ENCODE measurements around the gene PTPRK. TPM values are rescaled to one million over a fixed set of nuclear protein-coding genes. Genes with fewer than 3 reads are reported as not detected.

The PTPRK gene
- total RNA-seq: 13.6 TPM
- long read RNA-seq, partial matches to known transcripts: 5 of 16 reads
- long read RNA-seq, other reads (novel, unspliced or antisense): 8 of 16 reads

DNA sequence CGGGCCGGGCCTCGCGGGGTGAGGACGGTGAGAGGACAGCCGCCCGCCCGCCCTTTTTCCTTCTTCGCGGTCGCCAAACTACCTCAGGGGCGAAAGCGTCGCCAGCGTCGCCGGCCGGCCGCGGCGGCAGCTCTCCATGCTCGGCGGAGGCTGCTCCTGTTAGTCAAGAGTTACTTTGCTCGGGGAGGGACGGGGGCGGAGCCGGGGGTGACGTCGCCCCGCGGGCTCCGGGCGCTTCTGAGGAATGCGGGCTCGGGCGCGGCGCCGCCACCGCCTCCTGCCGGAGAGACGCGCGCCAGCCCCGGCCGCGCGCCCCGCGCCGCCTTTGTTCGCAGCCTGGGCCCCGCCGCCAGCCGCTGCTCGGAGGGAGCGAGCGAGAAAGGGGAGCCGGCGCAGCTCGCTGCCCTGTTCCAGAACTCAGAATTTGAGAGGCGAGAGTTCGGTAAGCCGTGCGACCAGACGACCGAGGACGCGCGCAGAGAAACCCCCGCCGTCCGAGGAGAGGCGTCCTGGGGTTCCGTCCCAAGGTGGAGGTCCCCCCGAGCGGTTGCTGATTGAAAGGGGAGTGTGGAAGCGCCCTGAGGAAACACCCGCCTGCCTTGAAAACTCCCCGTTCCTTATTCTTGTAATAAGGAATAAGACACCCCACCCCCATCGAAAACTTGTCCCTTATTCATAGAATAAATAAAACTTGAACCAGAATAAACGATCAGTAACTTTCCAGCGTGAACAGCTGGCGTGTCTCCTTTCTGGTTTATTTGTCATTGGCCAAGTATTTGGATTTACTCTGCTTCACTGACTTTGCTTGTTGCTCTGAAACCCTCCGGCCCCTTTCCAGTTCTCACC, at the start of gene PTPRK:
PTPRK (minus strand) TSS at position 164 of the 846 bp plus-strand sequence. CDS start 241 bp downstream, outside the sequence.
- DNase-seq (ENCODE audit: low spot score): peak; percentile 96

DNA sequence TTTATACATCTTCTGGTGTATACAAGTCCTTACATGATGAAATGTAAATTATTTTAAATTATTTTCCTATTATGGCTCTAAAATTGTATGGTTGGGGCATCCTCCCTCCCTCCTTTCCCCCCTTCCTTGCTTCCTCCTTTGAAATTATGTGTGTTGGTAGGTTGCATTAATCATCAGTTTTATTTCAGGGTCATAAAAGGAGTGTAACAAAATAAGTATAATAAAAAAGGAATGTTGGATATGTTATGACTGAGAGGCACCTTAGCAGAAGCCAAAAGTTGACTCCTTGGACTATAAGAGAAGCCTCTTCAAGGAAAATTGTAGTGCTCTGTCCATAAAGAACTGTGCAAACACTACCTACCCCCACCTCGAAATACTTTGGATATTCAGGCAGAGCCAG, 46.6 kb upstream of the PTPRK start:
- no peak for DNase-seq (ENCODE audit: low spot score)

- no peak for DNase-seq (ENCODE audit: low spot score)
Observed at GRCh38 chr6:128560966-128561365, 40.6 kb upstream of the PTPRK start.

DNA sequence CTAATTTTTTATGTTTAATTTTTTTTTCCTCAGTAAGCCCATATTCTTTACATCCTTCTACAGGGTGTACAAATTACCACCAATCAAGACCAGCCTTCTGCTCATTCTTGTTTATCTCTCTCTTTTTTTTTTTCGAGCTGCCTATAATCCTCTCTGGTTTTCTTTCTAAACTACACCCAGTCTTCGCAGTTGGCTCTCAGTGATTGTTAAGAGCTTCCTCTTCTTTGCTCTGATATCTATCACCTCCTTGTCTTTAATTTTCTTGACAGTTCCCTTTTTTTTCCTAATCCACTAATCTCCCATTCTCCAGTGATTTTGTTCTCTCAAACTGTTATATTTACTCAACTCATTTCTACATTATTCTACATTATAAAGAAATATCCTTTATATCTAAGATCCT, 38.5 kb upstream of the PTPRK start:
- DNase-seq (ENCODE audit: low spot score): no peak

DNA sequence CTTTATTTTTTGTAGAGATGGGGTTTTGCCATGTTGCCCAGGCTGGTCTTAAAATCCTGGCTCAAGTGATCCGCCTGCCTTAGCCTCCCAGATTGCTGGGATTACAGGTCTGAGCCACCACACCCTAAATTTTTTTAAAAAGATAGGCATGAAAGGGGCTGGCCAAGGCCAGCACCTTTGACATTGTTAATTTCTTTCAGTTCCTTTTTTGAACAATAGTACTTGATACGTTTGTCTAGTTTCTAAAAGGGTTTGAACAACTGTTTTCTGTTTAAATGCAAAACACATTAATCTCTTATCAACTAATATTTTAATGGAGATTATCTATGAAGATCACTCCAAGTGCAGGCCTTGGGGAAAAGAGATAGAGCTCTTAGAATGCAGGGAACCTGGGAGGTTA, 37.6 kb upstream of the PTPRK start:
- no peak for DNase-seq (ENCODE audit: low spot score)

DNA sequence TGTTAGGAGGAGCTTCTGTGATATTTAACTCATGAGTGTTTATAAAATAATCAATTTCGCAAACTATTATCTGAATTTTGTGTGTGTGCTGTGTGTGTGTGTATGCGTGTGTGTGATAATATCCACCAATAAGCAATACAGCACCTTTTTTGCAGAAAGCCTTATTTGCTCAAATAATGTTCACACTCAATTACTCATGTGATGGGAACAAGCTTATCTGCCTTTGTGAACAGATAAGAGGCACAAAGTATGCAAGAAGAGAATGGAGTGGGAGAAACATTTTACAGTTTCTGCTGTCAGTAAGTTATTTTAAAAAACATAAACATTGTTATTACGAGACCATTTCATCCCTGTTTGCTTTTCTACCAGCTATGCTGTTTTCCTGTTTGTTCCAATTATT, 36.7 kb upstream of the PTPRK start:
- no peak for DNase-seq (ENCODE audit: low spot score)

DNA sequence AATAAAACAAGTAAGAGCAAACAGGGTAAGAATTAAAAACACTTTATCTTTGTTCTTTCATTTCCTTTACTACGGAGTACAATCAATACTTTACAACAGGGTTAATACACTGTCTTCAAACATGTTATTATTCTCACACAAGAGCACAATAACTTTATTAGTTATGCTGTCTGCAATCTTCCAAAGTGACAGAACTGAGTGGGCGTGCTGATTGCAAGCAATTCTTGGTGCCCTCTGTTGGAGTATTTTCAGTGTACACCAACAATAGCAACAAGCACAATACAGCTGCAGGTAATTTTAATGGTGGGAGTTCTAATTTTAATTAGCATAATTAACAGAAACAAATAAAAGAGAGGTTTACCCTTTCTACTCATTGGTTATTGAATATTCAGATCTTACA, 33.9 kb upstream of the PTPRK start:
- DNase-seq (ENCODE audit: low spot score): no peak

- DNase-seq (ENCODE audit: low spot score): no peak
Observed at GRCh38 chr6:128541261-128541660, 20.9 kb upstream of the PTPRK start.

GRCh38 chr6:128538763-128539162, 18.4 kb upstream of the PTPRK start:
- no peak for DNase-seq (ENCODE audit: low spot score)

DNA sequence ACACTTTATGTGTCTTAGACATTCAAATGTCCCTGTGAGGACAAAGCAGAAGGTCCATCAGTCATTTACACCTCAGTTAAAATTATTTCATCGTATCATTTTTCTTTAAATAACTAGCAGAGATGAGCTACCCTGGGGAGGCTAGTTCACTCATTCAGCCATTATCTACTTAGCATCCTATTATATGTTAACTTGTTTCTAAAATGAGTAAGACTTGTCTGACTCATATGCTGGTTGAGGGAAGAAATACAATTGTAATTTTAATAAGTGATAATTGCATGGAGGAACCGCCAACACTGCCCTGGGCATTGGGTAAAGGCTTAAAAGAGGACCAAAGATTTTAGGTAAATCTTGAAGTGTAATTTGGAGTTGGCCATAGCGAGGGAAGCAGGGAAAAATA, 12.4 kb upstream of the PTPRK start:
- no peak for DNase-seq (ENCODE audit: low spot score)

GRCh38 chr6:128532136-128532535, 11.7 kb upstream of the PTPRK start:
- no peak for DNase-seq (ENCODE audit: low spot score)

DNA sequence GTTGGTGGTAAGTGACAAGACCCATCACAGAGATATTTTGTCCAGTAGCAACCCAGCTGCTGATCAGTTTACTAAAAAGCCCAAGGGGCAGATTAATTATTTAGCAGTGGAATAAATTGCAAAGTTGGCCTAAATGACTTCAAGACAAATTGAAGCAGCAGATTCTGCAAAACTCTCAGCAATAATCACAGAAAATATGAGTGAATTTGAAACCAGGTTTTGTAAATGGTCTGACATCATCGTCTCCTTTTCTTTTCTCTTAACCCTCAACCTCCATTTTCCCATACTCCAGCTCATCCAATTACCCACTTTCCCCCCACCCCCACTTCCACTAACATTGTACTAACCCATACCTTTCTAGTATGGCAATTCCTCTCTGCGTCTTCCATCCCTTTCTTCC, 11.3 kb upstream of the PTPRK start:
- no peak for DNase-seq (ENCODE audit: low spot score)

GRCh38 chr6:128528241-128528640, 7.8 kb upstream of the PTPRK start:
- DNase-seq (ENCODE audit: low spot score): no peak

- no peak for DNase-seq (ENCODE audit: low spot score)
Observed at GRCh38 chr6:128527375-128527774, 7.0 kb upstream of the PTPRK start.

- DNase-seq (ENCODE audit: low spot score): no peak
Observed at GRCh38 chr6:128526152-128526914, 5.9 kb upstream of the PTPRK start.

DNA sequence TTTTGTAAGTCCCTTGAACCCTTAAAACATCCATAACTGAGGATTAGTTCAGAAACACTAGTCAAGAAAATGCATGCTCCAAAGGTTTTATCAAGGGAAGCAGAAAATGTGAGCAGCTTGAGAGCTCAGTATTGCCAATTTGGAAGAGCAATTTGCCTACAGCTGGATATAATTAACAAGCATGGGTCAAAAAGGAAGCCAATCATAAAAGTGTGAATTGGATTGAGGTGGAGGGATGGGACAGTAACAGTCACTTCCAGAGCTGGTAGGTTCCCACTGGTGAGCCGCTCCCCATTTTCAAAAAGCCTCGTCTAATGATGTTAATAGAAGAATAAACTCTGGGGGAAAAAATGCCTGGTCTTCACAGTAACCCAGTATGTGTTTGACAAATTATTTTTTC, 5.0 kb upstream of the PTPRK start:
- no peak for DNase-seq (ENCODE audit: low spot score)

DNA sequence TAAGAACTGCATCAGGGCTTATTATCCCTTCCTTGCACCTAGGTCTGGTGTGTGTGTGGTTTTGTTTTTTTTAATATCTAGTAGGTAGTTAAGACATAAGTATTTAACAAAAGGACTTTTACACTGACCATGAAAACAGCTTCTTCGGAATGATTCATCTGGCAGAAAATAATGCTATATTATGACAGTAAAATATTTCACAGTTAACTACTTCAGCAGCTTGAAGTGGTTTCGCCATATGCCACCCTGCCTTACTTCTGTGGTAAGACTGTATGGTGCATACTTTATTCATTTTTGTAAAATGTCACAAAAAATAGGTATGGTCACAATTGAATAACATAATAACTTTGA, 858 bp upstream of the PTPRK start:
- no peak for DNase-seq (ENCODE audit: low spot score)

DNA sequence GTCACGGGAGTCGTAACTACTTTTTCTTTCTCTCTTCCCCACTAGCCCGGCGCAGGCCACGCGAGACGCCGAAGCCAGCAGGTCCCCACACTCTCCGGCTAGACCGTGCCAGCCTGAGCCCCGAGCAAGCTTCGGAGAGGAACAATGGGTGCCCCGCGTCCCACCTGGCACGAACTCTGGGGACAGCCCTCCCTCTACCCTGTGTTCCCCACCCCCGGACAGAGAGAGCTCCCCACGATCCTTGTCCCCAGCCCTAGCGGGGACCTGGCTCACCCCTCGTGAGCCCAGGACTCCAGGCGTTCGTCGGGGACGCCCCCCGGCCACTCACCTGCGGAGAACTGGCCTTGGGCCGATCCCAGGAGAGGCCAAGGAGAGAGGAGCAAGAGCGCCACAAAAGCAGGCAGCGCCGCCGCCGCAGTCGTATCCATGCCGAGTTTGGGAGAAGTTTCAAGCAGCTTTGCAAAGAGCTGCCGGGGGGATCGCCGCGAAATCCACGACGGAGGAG, 416 bp downstream of the PTPRK start:
- no peak for DNase-seq (ENCODE audit: low spot score)

- DNase-seq (ENCODE audit: low spot score): no peak
Observed at GRCh38 chr6:128519132-128519930, 1.1 kb downstream of the PTPRK start.

DNA sequence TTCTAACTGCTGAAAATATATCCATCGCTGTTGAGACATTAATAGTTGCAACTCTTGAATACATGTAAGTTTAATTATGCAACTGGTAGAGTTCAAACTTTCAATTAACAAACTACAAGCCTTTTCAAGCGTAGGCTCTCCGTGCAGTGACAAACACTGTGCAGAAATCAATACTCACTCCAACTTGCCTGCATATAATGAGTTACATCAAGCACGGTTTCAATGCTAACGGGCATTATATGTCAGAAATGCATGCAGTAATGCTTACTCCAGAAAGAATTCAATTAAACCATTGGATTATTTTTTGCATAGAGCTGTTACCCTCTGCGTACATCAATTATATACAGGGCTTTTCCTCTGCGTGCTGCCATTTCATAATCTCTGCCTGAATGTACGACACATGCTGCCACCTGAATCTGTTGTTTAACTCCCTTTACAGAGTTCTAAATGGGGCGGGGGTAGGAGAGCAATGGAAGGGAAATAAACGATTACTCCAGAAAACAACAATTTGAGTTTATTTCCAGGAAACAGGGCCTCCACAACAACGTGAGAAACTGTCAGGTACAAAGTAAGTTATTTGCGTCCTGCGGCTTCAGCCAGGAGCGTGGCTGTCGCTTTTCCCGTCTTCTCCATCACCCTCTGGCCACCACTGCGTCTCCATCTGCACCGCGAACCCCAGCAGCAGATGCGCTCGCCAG, 1.8 kb downstream of the PTPRK start:
- no peak for DNase-seq (ENCODE audit: low spot score)

GRCh38 chr6:128517124-128517523, 3.3 kb downstream of the PTPRK start:
- DNase-seq (ENCODE audit: low spot score): no peak
